Astrocyte (in vitro differentiated cells and primary cell): Measurements from ENCODE around the gene CDH23. TPM values are rescaled to one million over a fixed set of nuclear protein-coding genes. Genes with fewer than 3 reads are reported as not detected.

Experiments
- DNase-seq: peaks from one replicate; pipeline ENCODE4 v3.0.0-alpha.2; 2010; ENCODE audit warnings: low read depth
- FAIRE-seq: peaks from 2 replicates; lab custom pipeline; 2011; peaks lifted over from hg19 to GRCh38; lab: Jason Lieb, UNC
- H2AFZ ChIP-seq: 2 replicates; pipeline ENCODE4 v1.6.0; 2012; ENCODE audit warnings: low read depth, low read length, inconsistent platforms
- H3K27ac ChIP-seq: 2 replicates; pipeline ENCODE4 v1.5.1; 2011; ENCODE audit warnings: low read depth, low read length, inconsistent platforms
- H3K27me3 ChIP-seq: 2 replicates; pipeline ENCODE4 v1.6.0; 2011; ENCODE audit warnings: low read length, inconsistent platforms; ENCODE audit not compliant: insufficient read depth
- H3K36me3 ChIP-seq: 2 replicates; pipeline ENCODE4 v1.5.1; 2011; ENCODE audit warnings: low read length, inconsistent platforms; ENCODE audit not compliant: insufficient read depth
- H3K4me1 ChIP-seq: 2 replicates; pipeline ENCODE4 v1.5.1; 2011; ENCODE audit warnings: low read length, inconsistent platforms; ENCODE audit not compliant: insufficient read depth
- H3K4me2 ChIP-seq: 2 replicates; pipeline ENCODE4 v1.6.0; 2012; ENCODE audit warnings: low read length, inconsistent platforms
- H3K4me3 ChIP-seq: 2 replicates; pipeline ENCODE4 v1.5.1; 2011; ENCODE audit warnings: low read depth, mild to moderate bottlenecking, low read length, inconsistent platforms; ENCODE audit not compliant: insufficient read depth
- H3K79me2 ChIP-seq: 2 replicates; pipeline ENCODE4 v1.6.0; 2012; ENCODE audit warnings: mild to moderate bottlenecking, low read length, inconsistent platforms; ENCODE audit not compliant: insufficient read depth
- H3K9ac ChIP-seq: 2 replicates; pipeline ENCODE4 v1.6.0; 2012; ENCODE audit warnings: mild to moderate bottlenecking, low read length, inconsistent platforms
- H3K9me3 ChIP-seq: 2 replicates; pipeline ENCODE4 v1.5.1; 2012; ENCODE audit warnings: low read depth, mild to moderate bottlenecking, low read length, inconsistent platforms; ENCODE audit not compliant: insufficient read depth
- H4K20me1 ChIP-seq: 2 replicates; pipeline ENCODE4 v1.6.0; 2012; ENCODE audit warnings: low read length, inconsistent platforms; ENCODE audit not compliant: insufficient read depth
- H3K27ac Mint-ChIP-seq: one replicate; pipeline ENCODE4 v1.8.0; 2021; ENCODE audit warnings: mild to moderate bottlenecking, mixed read lengths; ENCODE audit not compliant: unreplicated experiment
- H3K27me3 Mint-ChIP-seq: one replicate; pipeline ENCODE4 v1.8.0; 2021; ENCODE audit warnings: low read depth, mixed read lengths; ENCODE audit not compliant: unreplicated experiment
- H3K36me3 Mint-ChIP-seq: one replicate; pipeline ENCODE4 v1.8.0; 2021; ENCODE audit warnings: low read depth, mixed read lengths; ENCODE audit not compliant: unreplicated experiment
- H3K4me1 Mint-ChIP-seq: one replicate; pipeline ENCODE4 v1.8.0; 2021; ENCODE audit warnings: low read depth, mixed read lengths; ENCODE audit not compliant: unreplicated experiment
- H3K4me3 Mint-ChIP-seq: one replicate; pipeline ENCODE4 v1.8.0; 2021; ENCODE audit warnings: mild to moderate bottlenecking, moderate library complexity, mixed read lengths; ENCODE audit not compliant: unreplicated experiment
- H3K9me3 Mint-ChIP-seq: one replicate; pipeline ENCODE4 v1.8.0; 2021; ENCODE audit warnings: mild to moderate bottlenecking, mixed read lengths; ENCODE audit not compliant: unreplicated experiment
- CTCF ChIP-seq: IDR thresholded peaks from 2 replicates; pipeline ENCODE4 v1.5.1; 2011; ENCODE audit warnings: low read depth, mild to moderate bottlenecking, inconsistent platforms, low read length, moderate library complexity; ENCODE audit not compliant: insufficient read depth
- EZH2 ChIP-seq: IDR thresholded peaks from 2 replicates; pipeline ENCODE4 v1.6.1; 2012; ENCODE audit warnings: mild to moderate bottlenecking, low read length, inconsistent platforms; ENCODE audit not compliant: insufficient read depth
- total RNA-seq: library from RNA; stranded (reverse); gene quantifications from 2 replicates; pipeline ENCODE4 v1.2.1, GENCODE V29; 2021

CDH23 gene
- total RNA-seq, 1 donor from 2014 or later = not detected

GRCh38 chr10:71694567-71694968 is 297.8 kb downstream of the CDH23 start:
- FAIRE-seq = no peak
- H3K9me3 Mint-ChIP-seq = no peaks in the 10 kb centered on the region

GRCh38 chr10:71695502-71696476 is 299.1 kb downstream of the CDH23 start:
- no peak overlapping the region for H2AFZ ChIP-seq
- H3K9ac ChIP-seq = no peak overlapping the region
- no peaks in the 10 kb centered on the region for H3K9me3 Mint-ChIP-seq
- DNase-seq (no peak), FAIRE-seq (no peak)
- no peak overlapping the region for H3K4me3 Mint-ChIP-seq
- no peaks in the 10 kb centered on the region for H3K9me3 ChIP-seq
- TF ChIP-seq CTCF = no peak
- TF ChIP-seq EZH2 = no peak
- no peak overlapping the region for H3K4me2 ChIP-seq
- no peak overlapping the region for H3K27ac Mint-ChIP-seq
- H3K27ac ChIP-seq = no peak overlapping the region
- H3K4me3 ChIP-seq = no peak overlapping the region
- no peaks in the 10 kb centered on the region for H4K20me1 ChIP-seq
- no peaks in the 10 kb centered on the region for H3K4me1 ChIP-seq
- H3K79me2 ChIP-seq = no peaks in the 10 kb centered on the region
- H3K36me3 ChIP-seq = no peaks in the 10 kb centered on the region
- H3K4me1 Mint-ChIP-seq = no peaks in the 10 kb centered on the region
- H3K36me3 Mint-ChIP-seq = no peaks in the 10 kb centered on the region
- H3K27me3 ChIP-seq = peaks cover 23% of the 10 kb centered on the region
- peaks cover 39% of the 10 kb centered on the region for H3K27me3 Mint-ChIP-seq

More at GRCh38 chr10:71694567-71694968, 297.8 kb downstream of the CDH23 start:
- H3K27me3 Mint-ChIP-seq = peaks cover 33% of the 10 kb centered on the region
- no peak overlapping the region for H2AFZ ChIP-seq
- H3K27ac Mint-ChIP-seq = no peak overlapping the region
- no peak overlapping the region for H3K4me3 ChIP-seq
- H3K79me2 ChIP-seq = no peaks in the 10 kb centered on the region
- peaks cover 19% of the 10 kb centered on the region for H3K27me3 ChIP-seq
- H3K27ac ChIP-seq = no peak overlapping the region
- DNase-seq = no peak
- no peaks in the 10 kb centered on the region for H3K36me3 Mint-ChIP-seq
- TF ChIP-seq EZH2 (no peak), CTCF (no peak)
- H3K4me2 ChIP-seq = no peak overlapping the region
- no peaks in the 10 kb centered on the region for H3K9me3 ChIP-seq
- H3K36me3 ChIP-seq = no peaks in the 10 kb centered on the region
- no peaks in the 10 kb centered on the region for H3K4me1 ChIP-seq
- no peaks in the 10 kb centered on the region for H4K20me1 ChIP-seq
- H3K9ac ChIP-seq = no peak overlapping the region
- H3K4me1 Mint-ChIP-seq = no peaks in the 10 kb centered on the region
- no peak overlapping the region for H3K4me3 Mint-ChIP-seq
